ENCODE data around the gene KIAA1191.

- TF ChIP-seq CTCF (conservative IDR thresholded peaks at IDR 0.05 in 1 of 2, IDR thresholded peaks at IDR 0.05 in 1 of 2; ENCODE audit: extremely low read depth in 1 of 2, insufficient read depth in 1 of 2, low read depth in 1 of 2, low read length in 2 of 2) (peak; percentile 18 to 27), EZH2 (IDR thresholded peaks at IDR 0.05; ENCODE audit: borderline replicate concordance, low read length) (no peak)
Measured at GRCh38 chr5:176319827-176320554, 41.6 kb downstream of the KIAA1191 start.
